HepG2 (cell line): ENCODE measurements around the gene SIGLEC10. TPM values are rescaled to one million over a fixed set of nuclear protein-coding genes. Genes with fewer than 3 reads are reported as not detected.

Experiments used
- ATAC-seq: fragments of 200-7000 bp; cut with Tn5 transposase; 3 replicates; pipeline ENCODE4 v1.9.1; 2020; ENCODE audit warnings: mild to moderate bottlenecking, moderate library complexity
- BruUV-seq: library from RNA; stranded (reverse); fragments of 400-500 nt; replicated peaks from 2 replicates; lab custom pipeline; 2021; lab: Mats Ljungman, UMichigan
- CTCF ChIA-PET: fragments of 300-600 bp; formaldehyde crosslinking; extraction: SDS; loops from one replicate; lab custom pipeline; 2021; ENCODE audit warnings: low total read pairs, inconsistent platforms, low intra/inter-chr PET ratio; lab: Yijun Ruan, JAX
- POLR2A ChIA-PET: fragments of 350-600 bp; sonication (Branson Sonifier 250); formaldehyde crosslinking; loops from one replicate; lab custom pipeline; 2020; ENCODE audit warnings: antibody characterized with exemption, inconsistent platforms; lab: Yijun Ruan, JAX
- DNase-seq: peaks from one replicate; pipeline ENCODE4 v3.0.0-alpha.2; 2015; ENCODE audit warnings: low spot score
- FAIRE-seq: peaks from 3 replicates; lab custom pipeline; 2011; peaks lifted over from hg19 to GRCh38; lab: Jason Lieb, UNC
- H2AFZ ChIP-seq: one replicate; pipeline ENCODE4 v1.6.1; 2011; ENCODE audit warnings: low read length, inconsistent platforms
- H3K27ac ChIP-seq: fragments of 300-600 bp; 3 replicates; pipeline ENCODE4 v1.8.0; 2011; ENCODE audit warnings: mixed run types, mild to moderate bottlenecking, mixed read lengths, low read length, inconsistent platforms; ENCODE audit not compliant: insufficient read depth; ENCODE audit errors: extremely low read length
- H3K27me3 ChIP-seq, 2 experiments: fragments of 200-600 bp in 1 of 2; 2 replicates in 1 of 2; 3 replicates in 1 of 2; pipeline versions ENCODE4 v1.6.0 to v1.8.0; 2011; ENCODE audit warnings: low read length in 2 of 2, mild to moderate bottlenecking in 2 of 2, moderate library complexity in 2 of 2, inconsistent platforms in 1 of 2; ENCODE audit not compliant: insufficient read depth in 2 of 2, control insufficient read depth in 1 of 2
- H3K36me3 ChIP-seq, 2 experiments: fragments of 200-600 bp in 1 of 2; replicated peaks in 1 of 2; 2 replicates in 1 of 2; 3 replicates in 1 of 2; pipeline versions ENCODE4 v1.5.1 to v1.8.0; 2011; ENCODE audit warnings: low read length in 2 of 2, inconsistent platforms in 1 of 2; ENCODE audit not compliant: insufficient read depth in 2 of 2, control insufficient read depth in 1 of 2
- H3K4me1 ChIP-seq: 2 replicates; pipeline ENCODE4 v1.5.1; 2012; ENCODE audit warnings: low read length, inconsistent platforms; ENCODE audit not compliant: insufficient read depth
- H3K4me2 ChIP-seq: 2 replicates; pipeline ENCODE4 v1.6.0; 2011; ENCODE audit warnings: low read depth, low read length, inconsistent platforms
- H3K4me3 ChIP-seq, 3 experiments: fragments of 200-600 bp in 1 of 3; sonication (generic), shearing (Covaris generic) in 1 of 3; replicated peaks in 1 of 3; 2 replicates each; pipeline ENCODE4 v1.5.1; 2011 to 2016; ENCODE audit warnings: low read length in 3 of 3, inconsistent platforms in 2 of 3, low read depth in 2 of 3, mild to moderate bottlenecking in 2 of 3, control low read depth in 1 of 3, mixed read lengths in 1 of 3; ENCODE audit not compliant: insufficient read depth in 1 of 3
- H3K79me2 ChIP-seq: one replicate; pipeline ENCODE4 v1.6.1; 2011; ENCODE audit warnings: low read length, inconsistent platforms; ENCODE audit not compliant: insufficient read depth
- H3K9ac ChIP-seq: 2 replicates; pipeline ENCODE4 v1.6.0; 2011; ENCODE audit warnings: mild to moderate bottlenecking, low read depth, low read length, inconsistent platforms; ENCODE audit not compliant: insufficient read depth
- H3K9me3 ChIP-seq: 2 replicates; pipeline ENCODE4 v1.5.1; 2012; ENCODE audit warnings: mild to moderate bottlenecking, low read length
- H4K20me1 ChIP-seq: 2 replicates; pipeline ENCODE4 v1.6.0; 2011; ENCODE audit warnings: inconsistent platforms, mild to moderate bottlenecking, low read length, moderate library complexity; ENCODE audit not compliant: insufficient read depth
- FOXK2 ChIP-seq: fragments of 450-650 bp; IDR thresholded peaks from 2 replicates; pipeline ENCODE4 v1.6.1; 2016
- KLF13 ChIP-seq: sonication (generic); formaldehyde crosslinking; IDR thresholded peaks from 2 replicates; pipeline ENCODE4 v1.4.0; 2020; ENCODE audit warnings: mild to moderate bottlenecking, missing genetic modification reagents
- LCORL ChIP-seq, 2 experiments: fragments of 450-650 bp in 1 of 2; sonication (generic) in 1 of 2; formaldehyde crosslinking in 1 of 2; IDR thresholded peaks; 2 replicates each; pipeline versions ENCODE4 v1.5.0 to v1.6.1; 2017 to 2020; ENCODE audit warnings: antibody characterized with exemption in 1 of 2, missing genetic modification reagents in 1 of 2
- MAFF ChIP-seq: IDR thresholded peaks from 2 replicates; pipeline ENCODE4 v1.6.1; 2011; ENCODE audit warnings: low read depth, low read length, improper control_type of control experiment
- NBN ChIP-seq: fragments of 450-650 bp; conservative IDR thresholded peaks from 2 replicates; pipeline ENCODE4 v1.6.1; 2017
- NCOA1 ChIP-seq: sonication (generic); formaldehyde crosslinking; IDR thresholded peaks from 2 replicates; pipeline ENCODE4 v1.9.0; 2021; ENCODE audit warnings: missing genetic modification reagents
- NR2F2 ChIP-seq: IDR thresholded peaks from 2 replicates; pipeline ENCODE4 v1.6.1; 2012; ENCODE audit warnings: low read depth, inconsistent platforms, borderline replicate concordance
- PAX8 ChIP-seq: sonication (generic); formaldehyde crosslinking; IDR thresholded peaks from 2 replicates; pipeline ENCODE4 v1.8.0; 2022; ENCODE audit warnings: mild to moderate bottlenecking, missing genetic modification reagents, borderline replicate concordance
- ZBTB34 ChIP-seq: sonication (generic); formaldehyde crosslinking; IDR thresholded peaks from 2 replicates; pipeline ENCODE4 v1.8.0; 2022; ENCODE audit warnings: mild to moderate bottlenecking, missing genetic modification reagents
- ZBTB7A ChIP-seq: sonication (generic); formaldehyde crosslinking; IDR thresholded peaks from 2 replicates; pipeline ENCODE4 v1.8.0; 2022; ENCODE audit warnings: mild to moderate bottlenecking, missing genetic modification reagents
- ZNF12 ChIP-seq: sonication (generic); formaldehyde crosslinking; IDR thresholded peaks from 2 replicates; pipeline ENCODE4 v1.5.0; 2020; ENCODE audit warnings: missing genetic modification reagents
- ZNF20 ChIP-seq: sonication (generic); formaldehyde crosslinking; IDR thresholded peaks from 2 replicates; pipeline ENCODE4 v1.4.0; 2020; ENCODE audit warnings: mild to moderate bottlenecking, moderate library complexity, missing genetic modification reagents
- ZNF550 ChIP-seq: sonication (generic); formaldehyde crosslinking; IDR thresholded peaks from 2 replicates; pipeline ENCODE4 v1.4.0; 2020; ENCODE audit warnings: mild to moderate bottlenecking, missing genetic modification reagents, borderline replicate concordance
- ZNF609 ChIP-seq: sonication (generic); formaldehyde crosslinking; IDR thresholded peaks from 2 replicates; pipeline ENCODE4 v1.4.0; 2020; ENCODE audit warnings: mild to moderate bottlenecking, missing genetic modification reagents, borderline replicate concordance
- ZNF660 ChIP-seq: sonication (generic); formaldehyde crosslinking; IDR thresholded peaks from 2 replicates; pipeline ENCODE4 v1.5.1; 2020; ENCODE audit warnings: mild to moderate bottlenecking, low read depth, missing genetic modification reagents, borderline replicate concordance
- WGBS: methylation state at CpG from one replicate; pipeline ENCODE4 v1.1.6; 2017; ENCODE audit warnings: low lambda C conversion rate; 5-methylcytosine and 5-hydroxymethylcytosine counted together
- in situ Hi-C: cut with HindIII; loops from 2 replicates; pipeline ENCODE4 v1.10.0; 2017; ENCODE audit warnings: low pct_unique_long_range_greater_than_20kb; ENCODE audit not compliant: extremely low pct_ligation_motif_present
- intact Hi-C: fragments of 100-400 bp; cut with micrococcal nuclease; formaldehyde crosslinking; loops from one replicate; pipeline ENCODE4 v1.10.0; 2022; ENCODE audit not compliant: unreplicated experiment
- polyA plus RNA-seq, 8 experiments: library from polyadenylated mRNA; depleted of rRNA in 3 of 8; stranded (reverse) in 7 of 8; unstranded in 1 of 8; fragments of >200 nt; fragmentation: Illumina TruSeq in 4 of 8; extraction: Trizol in 4 of 8; gene quantifications; 2 replicates each; pipeline versions ENCODE4 v1.2.1 to v1.2.3, GENCODE V29; 2011 to 2016; ENCODE audit warnings: low read depth in 4 of 8, missing spikeins in 1 of 8, mixed read lengths in 1 of 8; ENCODE audit not compliant: insufficient read depth in 1 of 8
- total RNA-seq, 5 experiments: library from RNA; depleted of rRNA; stranded (reverse); fragments of >200 nt; fragmentation: Illumina TruSeq; extraction: Trizol; gene quantifications; 2 replicates each; pipeline ENCODE4 v1.2.3, GENCODE V29; 2016; ENCODE audit warnings: low read depth in 1 of 5
- TF ChIP-seq, protein P1 (sequence below): sonication (generic); formaldehyde crosslinking; IDR thresholded peaks from 2 replicates; pipeline ENCODE4 v1.4.0; 2020; ENCODE audit warnings: mild to moderate bottlenecking, missing genetic modification reagents

SIGLEC10 gene
- total and polyA plus RNA-seq, 2 of the 13 experiments (the other 11 are each of a cell fraction or from before 2014, with no cell fraction given), result not detected

DNA sequence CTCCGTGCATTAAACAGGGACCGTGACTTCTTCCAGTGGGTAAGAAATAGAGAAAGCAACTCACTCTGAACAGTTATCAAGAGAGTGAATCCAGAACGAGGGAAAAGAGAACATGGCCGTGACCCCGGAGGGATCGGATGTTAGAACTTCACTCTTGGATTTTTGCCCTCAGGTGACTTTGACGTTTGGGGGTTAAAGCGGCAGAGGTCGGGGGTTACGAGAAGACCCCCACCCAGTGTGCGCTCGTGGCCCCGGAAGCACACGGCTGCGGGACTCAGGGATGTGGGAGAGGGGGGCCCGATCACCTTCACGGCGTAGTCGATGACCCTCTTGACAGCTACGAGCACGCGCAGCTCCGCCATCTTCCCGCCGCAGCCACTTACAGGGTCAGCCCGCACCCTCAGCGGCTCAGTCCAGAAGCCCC, 51.5 kb downstream of the SIGLEC10 start, which contains the start of gene ETFB:
Gene ETFB, minus strand, starts transcription at position 424 of the 424 bp plus-strand sequence. Its CDS starts 62 bp downstream, at position 362.
- in situ Hi-C loops, result no loop called here
- intact Hi-C loops, result no loop called here
- CTCF ChIA-PET, result no interaction called here
- peaks cover 40% of the 10 kb centered on the region for H3K79me2 ChIP-seq
- no peaks in the 10 kb centered on the region for H3K9me3 ChIP-seq
- peak within 1 kb of the TSS; percentile 100 for H3K9ac ChIP-seq
- peaks cover 0 to 7% of the 10 kb centered on the region in 2 experiments; a peak in 2 of 5 replicates for H3K27me3 ChIP-seq
- peak within 1 kb of the TSS; percentile 80 to 94 (median 94) for H3K4me3 ChIP-seq
- H4K20me1 ChIP-seq, result no peaks in the 10 kb centered on the region
- peak within 1 kb of the TSS; percentile 100 for H3K27ac ChIP-seq
- H3K4me1 ChIP-seq, result peaks cover 55% of the 10 kb centered on the region
- FAIRE-seq (no peak), ATAC-seq (no peak), DNase-seq (no peak)
- peak within 1 kb of the TSS; percentile 100 for H3K4me2 ChIP-seq
- BruUV-seq, result TSS peak; percentile 87
- no peak within 1 kb of the TSS for H2AFZ ChIP-seq
- H3K36me3 ChIP-seq, result no peaks in the 10 kb centered on the region
- under 1% methylated on average over 16 of the region's 27 CpGs for WGBS
- POLR2A ChIA-PET, result interaction anchor here (0.6 to 7.8 kb wide), 12 partner anchors 10 to 855 kb away, joined by 3 to 309 read pairs (median 6); partner anchors contain the start of genes C19orf84, LIM2 and VSIG10L
- TF ChIP-seq LCORL (IDR thresholded peaks at IDR 0.05), result no peak
- TF ChIP-seq LCORL (CRISPR knock-in tag; IDR thresholded peaks at IDR 0.05), result no peak
- TF ChIP-seq MAFF, result no peak
- TF ChIP-seq ZNF550 (CRISPR knock-in tag), result no peak
- TF ChIP-seq PAX8 (CRISPR knock-in tag), result no peak
- no peak for TF ChIP-seq ZBTB34 (CRISPR knock-in tag)
- peak; percentile 70; the same call in 1 of the 2 replicates for TF ChIP-seq NR2F2
- TF ChIP-seq ZNF12 (CRISPR knock-in tag), result no peak
- TF ChIP-seq KLF13 (CRISPR knock-in tag), result no peak
- TF ChIP-seq ZNF20, result no peak
- no peak for TF ChIP-seq NBN
- no peak for TF ChIP-seq ZNF660 (CRISPR knock-in tag)
- TF ChIP-seq, protein P1, sequence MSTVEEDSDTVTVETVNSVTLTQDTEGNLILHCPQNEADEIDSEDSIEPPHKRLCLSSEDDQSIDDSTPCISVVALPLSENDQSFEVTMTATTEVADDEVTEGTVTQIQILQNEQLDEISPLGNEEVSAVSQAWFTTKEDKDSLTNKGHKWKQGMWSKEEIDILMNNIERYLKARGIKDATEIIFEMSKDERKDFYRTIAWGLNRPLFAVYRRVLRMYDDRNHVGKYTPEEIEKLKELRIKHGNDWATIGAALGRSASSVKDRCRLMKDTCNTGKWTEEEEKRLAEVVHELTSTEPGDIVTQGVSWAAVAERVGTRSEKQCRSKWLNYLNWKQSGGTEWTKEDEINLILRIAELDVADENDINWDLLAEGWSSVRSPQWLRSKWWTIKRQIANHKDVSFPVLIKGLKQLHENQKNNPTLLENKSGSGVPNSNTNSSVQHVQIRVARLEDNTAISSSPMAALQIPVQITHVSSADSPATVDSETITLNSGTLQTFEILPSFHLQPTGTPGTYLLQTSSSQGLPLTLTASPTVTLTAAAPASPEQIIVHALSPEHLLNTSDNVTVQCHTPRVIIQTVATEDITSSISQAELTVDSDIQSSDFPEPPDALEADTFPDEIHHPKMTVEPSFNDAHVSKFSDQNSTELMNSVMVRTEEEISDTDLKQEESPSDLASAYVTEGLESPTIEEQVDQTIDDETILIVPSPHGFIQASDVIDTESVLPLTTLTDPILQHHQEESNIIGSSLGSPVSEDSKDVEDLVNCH, result no peak
- no peak for TF ChIP-seq ZNF609
- no peak for TF ChIP-seq NCOA1 (CRISPR knock-in tag)
- TF ChIP-seq ZBTB7A (CRISPR knock-in tag), result peak; percentile 18; the same call in 1 of the 2 replicates
- TF ChIP-seq FOXK2, result no peak
